HS-5 (cell line): Measurements from ENCODE around the gene AMY2B.
"Not testable (repeated sequence)": the region's sequence is repeated elsewhere in the genome, so short reads cannot be mapped to it uniquely, and the experiment has no call there.

Source experiments
- DNase-seq: peaks from one replicate; pipeline ENCODE4 v3.0.0-alpha.2; 2012; ENCODE audit warnings: low read depth

The AMY2B gene

GRCh38 chr1:103627436-103627835, 56.0 kb downstream of the AMY2B start:
- not testable (repeated sequence) for DNase-seq
